GM12878 (cell line): ENCODE results near the gene SPPL2B. TPM values are rescaled to one million over a fixed set of nuclear protein-coding genes. Genes with fewer than 3 reads are reported as not detected.

Experiments used
- ATAC-seq: fragments of 200-7000 bp; cut with Tn5 transposase; 3 replicates; pipeline ENCODE4 v1.9.1; 2020; ENCODE audit warnings: mild to moderate bottlenecking, moderate library complexity
- BruUV-seq: library from RNA; stranded (reverse); fragments of 400-500 nt; replicated peaks from 2 replicates; lab custom pipeline; 2021; lab: Mats Ljungman, UMichigan
- CTCF ChIA-PET: fragments of 300-600 bp; sonication (Branson Sonifier 250); formaldehyde crosslinking; extraction: SDS; loops from one replicate; lab custom pipeline; 2021; ENCODE audit warnings: inconsistent platforms; lab: Yijun Ruan, JAX
- POLR2A ChIA-PET: fragments of 350-600 bp; formaldehyde crosslinking; extraction: SDS; loops from one replicate; lab custom pipeline; 2021; ENCODE audit warnings: inconsistent platforms; lab: Charles Lee
- RAD21 ChIA-PET: fragments of 300-600 bp; sonication (Branson Sonifier 250); formaldehyde crosslinking; loops from one replicate; lab custom pipeline; 2023; ENCODE audit warnings: antibody characterized with exemption; ENCODE audit not compliant: unreplicated experiment; lab: Charles Lee
- SMC1A ChIA-PET: fragments of 300-600 bp; sonication (Branson Sonifier 250); formaldehyde crosslinking; loops from one replicate; lab custom pipeline; 2023; ENCODE audit not compliant: unreplicated experiment, uncharacterized antibody; lab: Charles Lee
- DNase-seq: peaks from one replicate; pipeline ENCODE4 v3.0.0-alpha.2; 2011; ENCODE audit warnings: low read depth, low spot score
- FAIRE-seq: peaks from 3 replicates; lab custom pipeline; 2011; peaks lifted over from hg19 to GRCh38; lab: Jason Lieb, UNC
- H2AFZ ChIP-seq: 2 replicates; pipeline ENCODE4 v1.6.0; 2011; ENCODE audit warnings: low read depth, low read length, control low read depth; ENCODE audit not compliant: control insufficient read depth
- H3K27ac ChIP-seq: 2 replicates; pipeline ENCODE4 v1.5.1; 2011; ENCODE audit warnings: control low read depth; ENCODE audit not compliant: control insufficient read depth, insufficient read depth
- H3K27me3 ChIP-seq, 2 experiments: replicated peaks in 1 of 2; 2 replicates each; pipeline versions ENCODE4 v1.6.0 to v1.6.1; 2011; ENCODE audit warnings: low read length in 1 of 2; ENCODE audit not compliant: control insufficient read depth in 2 of 2, insufficient read depth in 2 of 2
- H3K36me3 ChIP-seq, 2 experiments: 2 replicates each; pipeline ENCODE4 v1.5.1; 2011; ENCODE audit warnings: low read length in 1 of 2; ENCODE audit not compliant: control insufficient read depth in 2 of 2, insufficient read depth in 2 of 2
- H3K4me1 ChIP-seq: 2 replicates; pipeline ENCODE4 v1.6.1; 2011; ENCODE audit warnings: mild to moderate bottlenecking, low read length, moderate library complexity, mixed read lengths; ENCODE audit not compliant: control insufficient read depth, insufficient read depth
- H3K4me2 ChIP-seq: 2 replicates; pipeline ENCODE4 v1.6.0; 2011; ENCODE audit warnings: control low read depth; ENCODE audit not compliant: control insufficient read depth, insufficient read depth
- H3K4me3 ChIP-seq: fragments of 200-600 bp; sonication (generic); 2 replicates; pipeline ENCODE4 v1.5.1; 2016
- H3K79me2 ChIP-seq: 2 replicates; pipeline ENCODE4 v1.6.0; 2011; ENCODE audit warnings: low read length; ENCODE audit not compliant: control insufficient read depth, insufficient read depth
- H3K9ac ChIP-seq: 2 replicates; pipeline ENCODE4 v1.8.0; 2011; ENCODE audit warnings: low read length, control low read depth, mixed read lengths; ENCODE audit not compliant: control insufficient read depth, insufficient read depth
- H3K9me3 ChIP-seq: replicated peaks from 3 replicates; pipeline ENCODE4 v1.5.1; 2011; ENCODE audit warnings: mild to moderate bottlenecking, low read length; ENCODE audit not compliant: control insufficient read depth, insufficient read depth
- H4K20me1 ChIP-seq: 2 replicates; pipeline ENCODE4 v1.6.0; 2011; ENCODE audit not compliant: control insufficient read depth, insufficient read depth
- MLLT1 ChIP-seq: fragments of 450-650 bp; IDR thresholded peaks from 2 replicates; pipeline ENCODE4 v1.6.1; 2016; ENCODE audit warnings: mild to moderate bottlenecking
- WGBS: methylation state at CpG from one replicate; pipeline ENCODE4 v1.1.6; 2016; ENCODE audit warnings: low lambda C conversion rate; ENCODE audit not compliant: insufficient replicate concordance, insufficient coverage; ENCODE audit errors: missing lambda C conversion rate; 5-methylcytosine and 5-hydroxymethylcytosine counted together
- in situ Hi-C: fragments of 300-500 bp; cut with MboI; formaldehyde crosslinking; loops from 9 replicates; pipeline ENCODE4 v1.14.3; 2018; ENCODE audit warnings: mixed read lengths
- intact Hi-C: fragments of 100-400 bp; cut with micrococcal nuclease; formaldehyde crosslinking; loops from one replicate; pipeline ENCODE4 v1.14.2; 2022; ENCODE audit not compliant: unreplicated experiment
- polyA plus RNA-seq, 11 experiments: library from polyadenylated mRNA; depleted of rRNA in 4 of 11; unstranded in 6 of 11; stranded (reverse) in 5 of 11; fragments of >200 nt; fragmentation: Nextera tagmentation in 4 of 11; fragmentation: Illumina TruSeq in 1 of 11; extraction: Ambion mirVana in 4 of 11; extraction: Trizol in 1 of 11; gene quantifications; 1 replicate in 1 of 11; 2 replicates in 10 of 11; pipeline versions ENCODE4 v1.2.1 to v1.2.3, GENCODE V29; 2011 to 2016; ENCODE audit warnings: inconsistent platforms in 2 of 11, missing spikeins in 2 of 11, low read depth in 1 of 11
- total RNA-seq, 4 experiments: library from RNA; depleted of rRNA in 3 of 4; stranded (reverse); fragments of >200 nt in 3 of 4; fragmentation: Illumina TruSeq in 1 of 4; extraction: Trizol in 1 of 4; gene quantifications; 2 replicates each; pipeline versions ENCODE4 v1.2.1 to v1.2.3, GENCODE V29; 2013 to 2021
- TF ChIP-seq, protein P1 (sequence below): fragments of 450-650 bp; IDR thresholded peaks from 2 replicates; pipeline ENCODE4 v1.6.1; 2018; ENCODE audit warnings: mild to moderate bottlenecking, low read depth, moderate library complexity; ENCODE audit not compliant: partially characterized antibody

SPPL2B gene
- total and polyA plus RNA-seq, 10 of the 15 experiments (the other 5 are each of a cell fraction or from before 2014, with no cell fraction given), result 0.29 to 56.5 (median 18.3) TPM

DNA sequence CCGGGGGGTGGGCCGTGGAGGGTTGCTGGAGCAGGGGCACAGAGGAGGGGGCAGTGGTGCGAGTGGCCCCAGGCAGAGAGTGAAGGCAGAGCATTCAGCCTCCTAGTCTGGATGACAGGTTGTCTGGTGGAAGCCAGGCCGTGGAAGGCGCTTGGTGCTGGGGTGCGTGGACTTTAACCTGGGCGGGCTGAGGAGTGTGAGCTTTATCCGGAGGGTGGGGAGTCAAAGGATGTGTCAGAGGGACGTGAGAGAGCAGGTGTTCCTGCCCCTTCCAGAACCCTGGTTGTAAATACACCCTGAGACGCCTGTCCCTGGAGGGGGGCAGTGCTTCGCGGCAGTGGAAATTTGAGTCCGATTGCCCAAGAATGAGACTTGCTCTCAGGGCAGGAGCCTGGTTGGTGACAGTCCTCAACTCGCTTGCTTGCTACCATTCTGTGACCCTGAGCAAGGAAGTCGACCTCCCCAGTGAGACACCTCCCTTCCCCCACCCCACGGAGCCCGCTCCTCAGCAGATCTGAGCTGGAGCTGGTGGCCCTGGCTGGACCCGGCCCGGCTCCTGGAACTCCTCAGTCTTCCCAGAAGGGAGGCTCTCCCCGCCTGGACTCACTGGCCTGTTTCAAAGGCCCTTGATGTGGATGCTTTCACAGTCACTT, 2.3 kb downstream of the SPPL2B start:
- no peak for DNase-seq
- intact Hi-C loops (no loop called here), in situ Hi-C loops (no loop called here)
- Histone ChIP-seq H3K79me2 (peaks cover 51% of the 10 kb centered on the region), H3K27ac (no peak overlapping the region), H3K4me3 (no peak overlapping the region), H3K4me1 (peaks cover 17% of the 10 kb centered on the region), H3K4me2 (peak overlapping the region; percentile 41; the same call in 1 of the 2 replicates), H4K20me1 (0 out of 2 replicates have a peak, but pooled peaks cover 3% of the 10 kb centered on the region), H3K27me3 (no peaks in the 10 kb centered on the region), H2AFZ (no peak overlapping the region), H3K36me3 (peaks cover 0 to 1% of the 10 kb centered on the region in 2 experiments; a peak in 3 of 4 replicates), H3K9ac (no peak overlapping the region), H3K9me3 (no peaks in the 10 kb centered on the region; the same call in 2 of the 3 replicates)
- ATAC-seq, result no peak
- no peak for FAIRE-seq
- WGBS, result 91% methylated on average over 20 of the region's 20 CpGs
- ChIA-PET SMC1A (interaction anchor here (1.1 kb wide), 1 partner anchor 92 kb away, joined by 3 read pairs; no protein-coding TSS in a partner anchor), RAD21 (no interaction called here), POLR2A (interaction anchor here (0.7 kb wide), 1 partner anchor 105 kb away, joined by 3 read pairs; no protein-coding TSS in a partner anchor), CTCF (interaction anchor here (0.6 to 1.7 kb wide), 3 partner anchors 55 to 290 kb away, joined by 3 to 4 read pairs (median 3); no protein-coding TSS in a partner anchor)
- TF ChIP-seq, protein P1, sequence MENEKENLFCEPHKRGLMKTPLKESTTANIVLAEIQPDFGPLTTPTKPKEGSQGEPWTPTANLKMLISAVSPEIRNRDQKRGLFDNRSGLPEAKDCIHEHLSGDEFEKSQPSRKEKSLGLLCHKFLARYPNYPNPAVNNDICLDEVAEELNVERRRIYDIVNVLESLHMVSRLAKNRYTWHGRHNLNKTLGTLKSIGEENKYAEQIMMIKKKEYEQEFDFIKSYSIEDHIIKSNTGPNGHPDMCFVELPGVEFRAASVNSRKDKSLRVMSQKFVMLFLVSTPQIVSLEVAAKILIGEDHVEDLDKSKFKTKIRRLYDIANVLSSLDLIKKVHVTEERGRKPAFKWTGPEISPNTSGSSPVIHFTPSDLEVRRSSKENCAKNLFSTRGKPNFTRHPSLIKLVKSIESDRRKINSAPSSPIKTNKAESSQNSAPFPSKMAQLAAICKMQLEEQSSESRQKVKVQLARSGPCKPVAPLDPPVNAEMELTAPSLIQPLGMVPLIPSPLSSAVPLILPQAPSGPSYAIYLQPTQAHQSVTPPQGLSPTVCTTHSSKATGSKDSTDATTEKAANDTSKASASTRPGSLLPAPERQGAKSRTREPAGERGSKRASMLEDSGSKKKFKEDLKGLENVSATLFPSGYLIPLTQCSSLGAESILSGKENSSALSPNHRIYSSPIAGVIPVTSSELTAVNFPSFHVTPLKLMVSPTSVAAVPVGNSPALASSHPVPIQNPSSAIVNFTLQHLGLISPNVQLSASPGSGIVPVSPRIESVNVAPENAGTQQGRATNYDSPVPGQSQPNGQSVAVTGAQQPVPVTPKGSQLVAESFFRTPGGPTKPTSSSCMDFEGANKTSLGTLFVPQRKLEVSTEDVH, result no peak
- 0 out of 2 replicates have a peak, but pooled peaks have one; percentile 41 for TF ChIP-seq MLLT1
- no TSS peak for BruUV-seq
